ENCODE measurements around the gene PSMA2. TPM values are rescaled to one million over a fixed set of nuclear protein-coding genes. Genes with fewer than 3 reads are reported as not detected.
A peak's percentile ranks its signal among the peaks of the same experiment; 100 is the strongest.

Gene PSMA2
- polyA plus RNA-seq, result 112 to 251 TPM (median 135 TPM) in 3 replicates
- polyA plus RNA-seq (2011; ENCODE audit: low read depth), result 32.6 TPM
- 115 and 225 TPM in 2 replicates for polyA plus RNA-seq (2011; cell fraction: cytosol; rRNA removed)
- 55.7 and 103 TPM in 2 replicates for polyA plus RNA-seq (2011; cell fraction: nucleus; rRNA removed)
- 134 and 135 TPM in 2 replicates for polyA plus RNA-seq (2012; ENCODE audit: low replicate concordance)
- 0.30 to 33.5 TPM (median 16.4 TPM) in 3 replicates for polyA minus RNA-seq
- 21.7 TPM for polyA minus RNA-seq (2011; cell fraction: cytosol; rRNA and poly(A)+ RNA removed)
- polyA minus RNA-seq (2011; cell fraction: nucleus; rRNA and poly(A)+ RNA removed), result 6.0 and 8.7 TPM in 2 replicates

- Histone ChIP-seq H2AFZ (ENCODE audit: control insufficient read depth, low read length) (peak within 1 kb of the TSS; percentile 99), H3K9ac (ENCODE audit: control insufficient read depth, extremely low read depth, insufficient read depth, low read length) (peak within 1 kb of the TSS; percentile 99), H3K4me3 (ENCODE audit: control insufficient read depth in 2 of 3, extremely low read depth in 1 of 3, insufficient read depth in 2 of 3, low read depth in 1 of 3, low read length in 3 of 3) (peak within 1 kb of the TSS; percentile 95 to 98 (median 98)), H3K4me1 (ENCODE audit: control insufficient read depth, extremely low read depth, insufficient read depth, low read length) (peaks cover 23% of the 10 kb centered on the region), H3K36me3 (ENCODE audit: control insufficient read depth in 2 of 2, extremely low read depth in 1 of 2, insufficient read depth in 2 of 2, low read length in 2 of 2) (peaks cover 6 to 12% of the 10 kb centered on the region in 2 experiments), H3K27me3 (ENCODE audit: control insufficient read depth, extremely low read depth, insufficient read depth, low read length) (no peaks in the 10 kb centered on the region), H3K9me1 (ENCODE audit: control insufficient read depth, extremely low read depth, insufficient read depth, low read length) (no peaks in the 10 kb centered on the region), H4K20me1 (ENCODE audit: control insufficient read depth, extremely low read depth, insufficient read depth, low read length) (no peaks in the 10 kb centered on the region), H3K9me3 (ENCODE audit: control insufficient read depth, low read depth, low read length) (no peaks in the 10 kb centered on the region), H3K27ac (ENCODE audit: control insufficient read depth, insufficient read depth, low read length) (peak within 1 kb of the TSS; percentile 97), H3K4me2 (ENCODE audit: control insufficient read depth, extremely low read depth, insufficient read depth, low read depth, low read length) (peak within 1 kb of the TSS; percentile 89), H3K79me2 (ENCODE audit: control insufficient read depth, insufficient read depth, low read length) (peaks cover 87% of the 10 kb centered on the region)
- FAIRE-seq (peak; percentile 83), DNase-seq (ENCODE audit: low read depth, low spot score) (peak; percentile 81)
- dilution Hi-C loops (cut with MboI; ENCODE audit: extremely low pct_ligation_motif_present, low sequenced_read_pairs), result no loop called here
- TF ChIP-seq CTCF (optimal IDR thresholded peaks at IDR 0.05 in 1 of 3, IDR thresholded peaks at IDR 0.05 in 1 of 3, conservative IDR thresholded peaks at IDR 0.05 in 1 of 3; ENCODE audit: extremely low read depth in 1 of 3, insufficient read depth in 2 of 3, low read length in 3 of 3) (no peak), EZH2 (IDR thresholded peaks at IDR 0.05; ENCODE audit: low read length) (no peak)
These were observed at the start of gene PSMA2, which contains the start of gene MRPL32 for GRCh38 chr7:42931834-42932651. PSMA2 (minus strand) TSS chr7:42932174; CDS start chr7:42932158, 16 bp downstream. MRPL32 (plus strand) TSS chr7:42932376; CDS start chr7:42932387, 11 bp downstream.

- Histone ChIP-seq H3K9me1 (ENCODE audit: control insufficient read depth, extremely low read depth, insufficient read depth, low read length) (no peaks in the 10 kb centered on the region), H2AFZ (ENCODE audit: control insufficient read depth, low read length) (no peak overlapping the region), H3K4me3 (ENCODE audit: control insufficient read depth in 2 of 3, extremely low read depth in 1 of 3, insufficient read depth in 2 of 3, low read depth in 1 of 3, low read length in 3 of 3) (no peak overlapping the region), H3K4me1 (ENCODE audit: control insufficient read depth, extremely low read depth, insufficient read depth, low read length) (no peaks in the 10 kb centered on the region), H3K9me3 (ENCODE audit: control insufficient read depth, low read depth, low read length) (no peaks in the 10 kb centered on the region), H3K27ac (ENCODE audit: control insufficient read depth, insufficient read depth, low read length) (no peak overlapping the region), H3K9ac (ENCODE audit: control insufficient read depth, extremely low read depth, insufficient read depth, low read length) (no peak overlapping the region), H3K36me3 (ENCODE audit: control insufficient read depth in 2 of 2, extremely low read depth in 1 of 2, insufficient read depth in 2 of 2, low read length in 2 of 2) (no peaks in the 10 kb centered on the region), H4K20me1 (ENCODE audit: control insufficient read depth, extremely low read depth, insufficient read depth, low read length) (no peaks in the 10 kb centered on the region), H3K27me3 (ENCODE audit: control insufficient read depth, extremely low read depth, insufficient read depth, low read length) (peaks cover 8% of the 10 kb centered on the region), H3K4me2 (ENCODE audit: control insufficient read depth, extremely low read depth, insufficient read depth, low read depth, low read length) (no peak overlapping the region), H3K79me2 (ENCODE audit: control insufficient read depth, insufficient read depth, low read length) (no peaks in the 10 kb centered on the region)
- no peak for FAIRE-seq
- dilution Hi-C loops (cut with MboI; ENCODE audit: extremely low pct_ligation_motif_present, low sequenced_read_pairs), result no loop called here
- no peak for DNase-seq (ENCODE audit: low read depth, low spot score)
- TF ChIP-seq EZH2 (IDR thresholded peaks at IDR 0.05; ENCODE audit: low read length) (no peak), CTCF (optimal IDR thresholded peaks at IDR 0.05 in 1 of 3, IDR thresholded peaks at IDR 0.05 in 1 of 3, conservative IDR thresholded peaks at IDR 0.05 in 1 of 3; ENCODE audit: extremely low read depth in 1 of 3, insufficient read depth in 2 of 3, low read length in 3 of 3) (no peak)
These were observed 49.6 kb upstream of the PSMA2 start for GRCh38 chr7:42981601-42982000.
